NT2/D1 (cell line): ENCODE data around the gene PHF1.
"Not testable (repeated sequence)": the region's sequence is repeated elsewhere in the genome, so short reads cannot be mapped to it uniquely, and the experiment has no call there.

ENCODE experiments used
- DNase-seq: peaks from one replicate; pipeline ENCODE4 v3.0.0-alpha.2; 2011; ENCODE audit warnings: low read depth, low spot score
- H3K27me3 ChIP-seq: 2 replicates; pipeline ENCODE4 v1.6.0; 2011; ENCODE audit warnings: mild to moderate bottlenecking; ENCODE audit not compliant: insufficient read length, insufficient read depth
- H3K36me3 ChIP-seq: 2 replicates; pipeline ENCODE4 v1.6.1; 2011; ENCODE audit warnings: mild to moderate bottlenecking, low read length, mixed read lengths; ENCODE audit not compliant: insufficient read depth, insufficient read length
- H3K4me1 ChIP-seq: 2 replicates; pipeline ENCODE4 v1.5.1; 2011; ENCODE audit not compliant: insufficient read depth, insufficient read length
- H3K4me3 ChIP-seq: 2 replicates; pipeline ENCODE4 v1.5.1; 2011; ENCODE audit warnings: low read depth; ENCODE audit not compliant: insufficient read length
- H3K9ac ChIP-seq: 2 replicates; pipeline ENCODE4 v1.6.0; 2011; ENCODE audit warnings: low read depth; ENCODE audit not compliant: insufficient read length
- H3K9me3 ChIP-seq: 2 replicates; pipeline ENCODE4 v1.5.1; 2011; ENCODE audit warnings: mild to moderate bottlenecking, low read length; ENCODE audit not compliant: insufficient read depth
- SUZ12 ChIP-seq: IDR thresholded peaks from 2 replicates; pipeline ENCODE4 v1.6.1; 2011; ENCODE audit not compliant: insufficient read length, insufficient read depth; ENCODE audit errors: extremely low read depth
- YY1 ChIP-seq: IDR thresholded peaks from 2 replicates; pipeline ENCODE4 v1.6.1; 2011; ENCODE audit not compliant: insufficient read length, insufficient read depth
- ZNF274 ChIP-seq: IDR thresholded peaks from 2 replicates; pipeline ENCODE4 v1.6.1; 2011; ENCODE audit warnings: mild to moderate bottlenecking, low read depth, low read length

PHF1 gene

GRCh38 chr6:33397541-33397940 lies 13.3 kb upstream of the PHF1 start:
- no peaks in the 10 kb centered on the region for H3K27me3 ChIP-seq
- H3K4me3 ChIP-seq = no peak overlapping the region
- no peaks in the 10 kb centered on the region for H3K9me3 ChIP-seq
- no peak for TF ChIP-seq SUZ12
- no peak for TF ChIP-seq YY1
- TF ChIP-seq ZNF274 = no peak
- no peak overlapping the region for H3K9ac ChIP-seq
- no peaks in the 10 kb centered on the region for H3K4me1 ChIP-seq
- no peak for DNase-seq
- H3K36me3 ChIP-seq = peaks cover 53% of the 10 kb centered on the region

GRCh38 chr6:33398601-33399000 lies 12.2 kb upstream of the PHF1 start:
- H3K36me3 ChIP-seq = peaks cover 64% of the 10 kb centered on the region
- H3K4me1 ChIP-seq, DNase-seq, H3K9me3 ChIP-seq, H3K27me3 ChIP-seq, H3K4me3 ChIP-seq, H3K9ac ChIP-seq: not testable (repeated sequence)

DNA sequence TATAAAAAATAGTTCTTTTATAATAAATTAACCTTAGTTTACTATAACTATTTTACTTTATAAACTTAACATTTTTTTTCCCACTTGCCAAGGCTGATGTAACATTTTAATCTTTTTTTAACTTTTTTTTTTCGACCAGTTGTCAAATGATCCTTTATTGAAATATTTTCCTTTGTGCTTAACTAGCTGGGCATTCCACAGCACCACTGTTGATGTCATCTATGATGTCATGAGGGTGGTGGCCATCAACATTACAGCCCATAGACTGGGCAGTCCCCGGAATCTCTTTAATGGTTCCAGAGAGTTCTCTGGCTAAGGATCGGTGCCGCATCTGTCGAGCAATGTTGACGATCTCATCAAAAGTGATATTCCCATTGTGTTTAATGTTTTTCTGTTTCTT lies 10.9 kb upstream of the PHF1 start:
- H3K9ac ChIP-seq, H3K4me3 ChIP-seq, H3K27me3 ChIP-seq, H3K4me1 ChIP-seq, H3K9me3 ChIP-seq, DNase-seq: not testable (repeated sequence)
- peaks cover 69% of the 10 kb centered on the region for H3K36me3 ChIP-seq

GRCh38 chr6:33404884-33405283 lies 5.9 kb upstream of the PHF1 start:
- no peaks in the 10 kb centered on the region for H3K27me3 ChIP-seq
- H3K4me3 ChIP-seq = no peak overlapping the region
- H3K9me3 ChIP-seq = no peaks in the 10 kb centered on the region
- no peaks in the 10 kb centered on the region for H3K4me1 ChIP-seq
- TF ChIP-seq YY1 (no peak), ZNF274 (no peak)
- peaks cover 72% of the 10 kb centered on the region for H3K36me3 ChIP-seq
- no peak for DNase-seq
- H3K9ac ChIP-seq = no peak overlapping the region

DNA sequence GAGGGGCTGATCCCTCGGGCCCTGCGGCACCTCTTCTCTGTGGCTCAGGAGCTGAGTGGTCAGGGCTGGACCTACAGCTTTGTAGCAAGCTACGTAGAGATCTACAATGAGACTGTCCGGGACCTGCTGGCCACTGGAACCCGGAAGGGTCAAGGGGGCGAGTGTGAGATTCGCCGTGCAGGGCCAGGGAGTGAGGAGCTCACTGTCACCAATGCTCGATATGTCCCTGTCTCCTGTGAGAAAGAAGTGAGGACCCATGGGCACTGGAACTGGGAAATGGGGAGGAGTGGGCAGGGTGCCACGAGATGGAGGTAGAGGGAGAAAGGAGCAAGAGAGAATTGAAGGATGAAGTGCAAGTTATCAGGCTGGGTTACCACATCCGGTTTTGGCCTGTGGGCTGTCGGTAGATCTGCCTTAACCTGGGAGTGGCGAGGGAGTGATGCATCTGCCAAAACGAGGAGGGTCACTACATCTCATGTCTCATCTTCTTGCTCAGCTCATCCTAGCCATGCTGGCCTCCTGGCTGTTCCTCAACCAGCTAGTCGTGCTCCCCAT lies 5.4 kb upstream of the PHF1 start:
- H3K4me1 ChIP-seq = no peaks in the 10 kb centered on the region
- DNase-seq = no peak
- H3K4me3 ChIP-seq = no peak overlapping the region
- TF ChIP-seq YY1 (no peak), SUZ12 (no peak), ZNF274 (no peak)
- H3K9ac ChIP-seq = no peak overlapping the region
- H3K9me3 ChIP-seq = no peaks in the 10 kb centered on the region
- H3K27me3 ChIP-seq = no peaks in the 10 kb centered on the region
- peaks cover 66% of the 10 kb centered on the region for H3K36me3 ChIP-seq

DNA sequence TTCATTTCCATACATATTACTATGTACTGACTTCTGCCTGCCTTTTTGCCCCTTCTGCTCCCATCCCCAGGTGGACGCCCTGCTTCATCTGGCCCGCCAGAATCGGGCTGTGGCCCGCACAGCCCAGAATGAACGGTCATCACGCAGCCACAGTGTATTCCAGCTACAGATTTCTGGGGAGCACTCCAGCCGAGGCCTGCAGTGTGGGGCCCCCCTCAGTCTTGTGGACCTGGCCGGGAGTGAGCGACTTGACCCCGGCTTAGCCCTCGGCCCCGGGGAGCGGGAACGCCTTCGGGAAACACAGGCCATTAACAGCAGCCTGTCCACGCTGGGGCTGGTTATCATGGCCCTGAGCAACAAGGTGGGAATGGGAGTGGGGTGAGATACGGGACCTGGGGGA lies 4.7 kb upstream of the PHF1 start:
- H3K4me1 ChIP-seq = no peaks in the 10 kb centered on the region
- no peaks in the 10 kb centered on the region for H3K27me3 ChIP-seq
- H3K9ac ChIP-seq = no peak overlapping the region
- no peak for TF ChIP-seq ZNF274
- TF ChIP-seq YY1 = no peak
- no peak for TF ChIP-seq SUZ12
- H3K36me3 ChIP-seq = peaks cover 61% of the 10 kb centered on the region
- H3K9me3 ChIP-seq = no peaks in the 10 kb centered on the region
- H3K4me3 ChIP-seq = no peak overlapping the region
- DNase-seq = no peak

DNA sequence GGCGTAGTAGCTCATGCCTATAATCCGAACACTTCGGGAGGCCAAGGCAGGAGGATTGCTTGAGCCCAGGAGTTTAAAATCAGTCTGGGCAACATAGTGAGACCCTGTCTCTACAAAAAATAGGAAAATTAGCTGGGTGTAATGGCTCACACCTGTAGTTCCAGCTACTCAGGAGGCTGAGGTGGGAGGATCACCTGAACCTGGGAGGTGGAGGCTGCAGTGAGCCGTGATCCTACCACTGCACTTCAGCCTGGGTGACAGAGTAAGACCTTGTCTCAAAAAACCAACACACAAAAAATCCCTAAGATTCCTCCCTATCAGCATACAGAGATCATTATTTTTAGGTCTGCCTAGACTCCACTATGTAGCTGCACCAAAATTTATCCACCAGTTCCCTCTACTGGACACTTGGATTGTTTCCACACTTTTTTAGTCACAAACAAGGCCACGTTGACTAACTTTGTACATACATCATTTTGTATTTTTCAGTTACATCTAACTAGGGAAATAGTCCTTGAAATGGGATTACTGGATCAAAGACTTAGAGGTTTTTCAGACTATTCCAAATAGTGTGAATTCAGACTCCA lies 3.6 kb upstream of the PHF1 start:
- Histone ChIP-seq H3K4me3 (no peak overlapping the region), H3K36me3 (peaks cover 60% of the 10 kb centered on the region), H3K27me3 (no peaks in the 10 kb centered on the region), H3K9me3 (no peaks in the 10 kb centered on the region), H3K4me1 (no peaks in the 10 kb centered on the region), H3K9ac (no peak overlapping the region)
- DNase-seq = no peak
- TF ChIP-seq YY1 (no peak), SUZ12 (no peak)
